ENCODE results near the gene DMRT3.

Gene DMRT3

GRCh38 chr9:1014640-1015039, 38.2 kb downstream of the DMRT3 start:
- TF ChIP-seq, protein P1, sequence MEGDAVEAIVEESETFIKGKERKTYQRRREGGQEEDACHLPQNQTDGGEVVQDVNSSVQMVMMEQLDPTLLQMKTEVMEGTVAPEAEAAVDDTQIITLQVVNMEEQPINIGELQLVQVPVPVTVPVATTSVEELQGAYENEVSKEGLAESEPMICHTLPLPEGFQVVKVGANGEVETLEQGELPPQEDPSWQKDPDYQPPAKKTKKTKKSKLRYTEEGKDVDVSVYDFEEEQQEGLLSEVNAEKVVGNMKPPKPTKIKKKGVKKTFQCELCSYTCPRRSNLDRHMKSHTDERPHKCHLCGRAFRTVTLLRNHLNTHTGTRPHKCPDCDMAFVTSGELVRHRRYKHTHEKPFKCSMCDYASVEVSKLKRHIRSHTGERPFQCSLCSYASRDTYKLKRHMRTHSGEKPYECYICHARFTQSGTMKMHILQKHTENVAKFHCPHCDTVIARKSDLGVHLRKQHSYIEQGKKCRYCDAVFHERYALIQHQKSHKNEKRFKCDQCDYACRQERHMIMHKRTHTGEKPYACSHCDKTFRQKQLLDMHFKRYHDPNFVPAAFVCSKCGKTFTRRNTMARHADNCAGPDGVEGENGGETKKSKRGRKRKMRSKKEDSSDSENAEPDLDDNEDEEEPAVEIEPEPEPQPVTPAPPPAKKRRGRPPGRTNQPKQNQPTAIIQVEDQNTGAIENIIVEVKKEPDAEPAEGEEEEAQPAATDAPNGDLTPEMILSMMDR (conservative IDR thresholded peaks at IDR 0.05; ENCODE audit: low read depth, low read length) = no peak
- no peak for DNase-seq (ENCODE audit: low read depth)
- no peak overlapping the region for H3K4me3 ChIP-seq (ENCODE audit: low read length)

GRCh38 chr9:1018121-1018520, 41.7 kb downstream of the DMRT3 start:
- TF ChIP-seq, protein P1 (conservative IDR thresholded peaks at IDR 0.05; ENCODE audit: low read depth, low read length) = peak; percentile 21
- no peak for DNase-seq (ENCODE audit: low read depth)
- no peak overlapping the region for H3K4me3 ChIP-seq (ENCODE audit: low read length)

DNA sequence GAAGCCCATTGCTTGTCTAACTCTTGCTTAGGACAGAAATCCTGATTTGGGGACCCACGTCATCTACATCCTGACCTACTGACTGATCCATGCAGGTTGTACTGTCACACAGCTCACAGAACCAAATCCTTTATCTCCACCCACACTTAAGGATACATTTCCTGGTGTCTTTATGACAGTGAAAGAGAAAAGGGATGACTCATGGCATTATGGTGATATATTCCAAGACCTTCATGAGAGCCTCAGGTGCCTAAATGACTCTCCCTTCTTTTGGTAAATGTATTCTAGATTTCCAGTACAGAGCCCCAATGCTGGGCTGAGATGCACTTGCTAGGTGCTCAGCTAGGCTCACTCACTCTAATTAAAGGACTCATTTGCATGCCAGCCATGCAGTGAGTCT, 47.7 kb downstream of the DMRT3 start:
- no peak overlapping the region for H3K4me3 ChIP-seq (ENCODE audit: low read length)
- TF ChIP-seq, protein P1 (conservative IDR thresholded peaks at IDR 0.05; ENCODE audit: low read depth, low read length) = no peak
- no peak for DNase-seq (ENCODE audit: low read depth)

- TF ChIP-seq, protein P1 (conservative IDR thresholded peaks at IDR 0.05; ENCODE audit: low read depth, low read length) = no peak
- no peak for DNase-seq (ENCODE audit: low read depth)
- H3K4me3 ChIP-seq (ENCODE audit: low read length) = no peak overlapping the region
Observed at GRCh38 chr9:1025131-1025530, 48.7 kb downstream of the DMRT3 start.

GRCh38 chr9:1026219-1026618, 49.8 kb downstream of the DMRT3 start:
- H3K4me3 ChIP-seq (ENCODE audit: low read length) = no peak overlapping the region
- no peak for DNase-seq (ENCODE audit: low read depth)
- TF ChIP-seq, protein P1 (conservative IDR thresholded peaks at IDR 0.05; ENCODE audit: low read depth, low read length) = no peak

- no peak overlapping the region for H3K4me3 ChIP-seq (ENCODE audit: low read length)
- TF ChIP-seq, protein P1 (conservative IDR thresholded peaks at IDR 0.05; ENCODE audit: low read depth, low read length) = no peak
- no peak for DNase-seq (ENCODE audit: low read depth)
Observed at GRCh38 chr9:1028501-1029190, 52.2 kb downstream of the DMRT3 start.

DNA sequence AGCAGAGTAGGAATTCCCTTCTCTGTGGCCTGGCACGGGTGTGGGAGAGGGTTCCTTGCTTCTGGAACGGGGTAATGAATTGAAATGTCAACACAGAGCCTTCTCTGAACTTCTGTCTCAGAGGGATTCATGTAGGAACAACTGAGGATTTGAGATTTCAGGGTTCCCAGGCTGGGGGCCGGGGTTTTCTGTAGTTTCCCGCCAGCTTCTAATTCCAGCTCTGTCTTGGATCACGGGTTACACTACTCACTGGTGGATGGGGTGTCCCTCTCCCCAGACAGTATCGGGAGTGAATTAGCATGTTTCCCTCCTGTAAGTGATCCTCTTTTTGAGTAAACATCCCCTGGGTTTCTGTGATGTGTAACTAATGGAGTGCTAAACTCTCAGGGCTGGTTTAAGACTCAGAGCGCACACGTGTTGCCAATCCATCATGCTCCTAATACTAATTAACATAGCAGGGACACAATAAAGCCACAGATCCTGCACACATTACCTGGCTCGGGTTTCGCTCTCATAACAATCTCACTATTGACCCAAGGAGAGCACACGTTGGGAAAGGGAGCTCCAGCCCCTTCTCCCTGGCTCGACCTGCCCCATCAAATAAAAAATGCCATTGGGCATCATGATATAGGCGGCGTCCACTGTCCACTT, 55.6 kb downstream of the DMRT3 start:
- H3K4me3 ChIP-seq (ENCODE audit: low read length) = no peak overlapping the region
- DNase-seq (ENCODE audit: low read depth) = no peak
- TF ChIP-seq, protein P1 (conservative IDR thresholded peaks at IDR 0.05; ENCODE audit: low read depth, low read length) = no peak

Measured in retinal pigment epithelial cell (primary cell).